ENCODE results near the gene POC1A. TPM values are rescaled to one million over a fixed set of nuclear protein-coding genes. Genes with fewer than 3 reads are reported as not detected.
A peak's percentile ranks its signal among the peaks of the same experiment; 100 is the strongest.

Gene POC1A
- total and polyA plus RNA-seq, 10 of the 15 experiments (the other 5 are each of a cell fraction or from before 2014, with no cell fraction given), result 8.5 to 49.8 (median 23.5) TPM

- TF ChIP-seq PKNOX1 (IDR thresholded peaks at IDR 0.05), result no peak
- no peak for TF ChIP-seq SREBF2 (IDR thresholded peaks at IDR 0.05; ENCODE audit: low read length)
- TF ChIP-seq SMC3 (IDR thresholded peaks at IDR 0.05; ENCODE audit: borderline replicate concordance, low read length), result peak; percentile 100
- TF ChIP-seq MEF2B (IDR thresholded peaks at IDR 0.05; ENCODE audit: partially characterized antibody, poor library complexity, severe bottlenecking), result no peak
- no peak for TF ChIP-seq RELB (IDR thresholded peaks at IDR 0.05; ENCODE audit: low read depth)
- TF ChIP-seq KAT2A (conservative IDR thresholded peaks at IDR 0.05; ENCODE audit: control insufficient read depth, low read depth, low read length), result no peak
- TF ChIP-seq POLR2AphosphoS2 (IDR thresholded peaks at IDR 0.05; ENCODE audit: low read depth, low read length), result no peak
- no peak for TF ChIP-seq SIX5 (IDR thresholded peaks at IDR 0.05; ENCODE audit: low read depth, low read length, severe bottlenecking)
- TF ChIP-seq YBX1 (IDR thresholded peaks at IDR 0.05), result no peak
- no peak for TF ChIP-seq RBBP5 (conservative IDR thresholded peaks at IDR 0.05)
- TF ChIP-seq ZBTB40 (IDR thresholded peaks at IDR 0.05; ENCODE audit: borderline replicate concordance), result no peak
- TF ChIP-seq CHD2 (IDR thresholded peaks at IDR 0.05; ENCODE audit: borderline replicate concordance, low read depth, low read length), result peak; percentile 66; the same call in 1 of the 2 replicates
- no peak for TF ChIP-seq NR2C2 (IDR thresholded peaks at IDR 0.05; ENCODE audit: borderline replicate concordance, control insufficient read depth, insufficient read length, low read depth)
- no peak for TF ChIP-seq NFXL1 (IDR thresholded peaks at IDR 0.05; ENCODE audit: borderline replicate concordance)
- TF ChIP-seq HDGF (IDR thresholded peaks at IDR 0.05), result peak; percentile 52; the same call in 1 of the 2 replicates
- TF ChIP-seq ZNF274 (IDR thresholded peaks at IDR 0.05; ENCODE audit: insufficient read depth, insufficient read length), result no peak
- no peak for TF ChIP-seq NFYB (IDR thresholded peaks at IDR 0.05; ENCODE audit: insufficient read depth, low read depth, low read length)
- TF ChIP-seq SMARCA5 (IDR thresholded peaks at IDR 0.05), result 0 out of 2 replicates have a peak, but pooled peaks have one; percentile 32
- TF ChIP-seq ELK1 (IDR thresholded peaks at IDR 0.05; ENCODE audit: low read depth, low read length), result no peak
These were observed 10.0 kb downstream of the POC1A start (continued) for GRCh38 chr3:52144034-52144795.

All from GM12878 (cell line).